GM04503 (cell line): ENCODE measurements around the gene FDXACB1.
A peak's percentile ranks its signal among the peaks of the same experiment; 100 is the strongest.
"Not testable (repeated sequence)": the region's sequence is repeated elsewhere in the genome, so short reads cannot be mapped to it uniquely, and the experiment has no call there.

ENCODE experiments used
- DNase-seq: peaks from one replicate; pipeline ENCODE4 v3.0.0-alpha.2; 2012; ENCODE audit warnings: low read depth

FDXACB1 gene

DNA sequence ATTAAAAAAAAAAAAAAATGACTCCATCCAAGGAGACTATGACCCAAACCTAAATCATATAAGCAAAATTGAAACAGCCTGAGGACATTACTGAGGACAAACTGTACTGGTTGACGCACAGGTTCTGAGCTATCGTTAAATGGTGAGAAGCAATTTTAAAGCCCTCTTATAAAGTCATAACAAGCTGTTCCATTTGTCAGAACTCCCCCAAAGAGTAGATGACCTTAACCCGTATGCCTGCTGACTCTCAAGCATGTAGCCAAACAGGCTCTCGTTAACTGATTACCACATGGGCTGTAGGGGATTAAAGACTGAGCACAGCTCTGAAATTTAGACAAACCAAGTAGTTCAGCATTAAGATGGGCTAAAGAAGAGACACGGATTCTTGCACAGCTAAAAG lies 30.4 kb upstream of the FDXACB1 start:
- no peak for DNase-seq

DNA sequence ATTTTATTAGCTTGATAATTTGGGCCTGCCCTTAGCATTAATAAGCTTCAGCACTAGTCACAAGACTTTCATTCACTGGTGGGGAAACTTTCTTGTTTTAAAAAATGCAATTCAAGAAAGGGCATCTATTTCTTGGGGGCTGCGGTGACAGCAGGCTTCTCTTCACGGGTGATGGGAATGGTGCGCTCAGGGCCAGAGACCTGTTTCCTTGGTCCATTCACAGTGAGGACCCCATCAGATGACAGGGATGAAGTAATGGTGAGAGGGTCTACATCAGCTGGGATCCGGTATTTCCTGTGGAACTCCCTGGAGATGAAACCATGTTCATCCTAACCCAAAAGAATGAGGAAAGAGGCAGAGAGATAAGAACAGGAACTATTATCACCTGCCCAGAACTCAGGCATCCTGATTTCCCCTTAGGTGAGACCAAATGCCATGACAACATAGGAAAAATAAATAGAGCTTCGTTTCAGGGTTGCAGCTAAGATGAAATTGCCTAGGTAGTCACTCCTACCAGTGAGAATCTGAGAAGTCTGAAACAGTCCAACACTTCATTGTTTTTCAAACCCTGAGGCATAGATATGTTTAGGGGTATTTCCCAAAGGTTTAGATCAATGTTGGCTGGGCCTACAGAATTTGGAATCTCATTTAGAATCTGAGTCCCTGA lies 29.8 kb upstream of the FDXACB1 start:
- no peak for DNase-seq

DNA sequence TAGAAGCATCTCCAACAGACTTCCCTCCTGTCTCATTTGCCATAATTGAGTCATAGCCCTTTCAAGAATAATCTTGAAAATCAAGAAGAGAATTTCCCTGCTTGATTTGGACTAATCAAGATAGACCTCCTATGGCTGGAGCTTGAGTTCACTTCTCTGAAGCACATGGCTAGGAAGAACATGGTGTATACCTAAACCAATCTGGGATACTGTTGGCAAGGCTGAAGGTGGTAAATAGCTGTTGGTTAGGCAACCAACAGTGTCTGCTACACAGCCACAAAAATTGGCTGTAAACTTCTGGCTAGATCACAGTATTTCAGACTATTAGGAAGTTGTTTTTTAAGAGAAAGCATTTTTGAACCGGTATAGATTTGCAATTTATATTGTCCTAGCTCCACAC lies 27.7 kb upstream of the FDXACB1 start:
- DNase-seq = no peak

DNA sequence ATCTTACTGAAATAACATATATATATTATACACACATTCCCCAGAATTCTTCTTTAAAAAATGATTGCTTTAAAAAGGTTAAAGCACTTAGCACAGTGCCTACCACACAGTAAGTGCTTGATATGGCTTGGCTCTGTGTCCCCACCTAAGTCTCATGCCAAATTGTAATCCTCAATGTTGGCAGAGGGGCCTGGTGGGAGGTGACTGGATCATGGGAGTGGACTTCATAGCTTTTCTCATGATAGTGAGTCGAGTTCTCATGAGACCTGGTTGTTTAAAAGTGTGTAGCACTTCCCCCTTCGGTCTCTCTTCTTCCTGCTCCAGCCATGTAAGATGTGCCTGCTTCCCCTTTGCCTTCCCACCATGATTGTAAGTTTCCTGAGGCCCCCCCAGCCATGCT lies 26.4 kb upstream of the FDXACB1 start:
- no peak for DNase-seq

DNA sequence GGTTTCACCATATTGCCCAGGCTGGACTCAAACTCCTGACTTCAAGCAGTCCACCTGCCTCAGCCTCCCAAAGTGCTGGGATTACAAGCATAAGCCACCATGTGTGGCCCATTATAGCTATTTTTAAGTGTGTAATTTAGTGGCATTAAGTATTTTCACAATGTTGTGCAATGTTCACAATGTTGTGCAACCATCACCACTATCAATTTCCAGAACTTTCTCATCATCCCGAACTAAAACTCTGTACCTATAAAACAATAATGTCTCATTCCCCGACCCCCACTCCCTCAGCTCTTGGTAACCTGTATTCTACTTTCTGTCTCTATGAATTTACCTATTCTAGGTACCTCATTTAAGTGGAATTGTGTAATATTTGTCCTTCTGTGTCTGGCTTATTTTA lies 7.9 kb upstream of the FDXACB1 start:
- no peak for DNase-seq

DNA sequence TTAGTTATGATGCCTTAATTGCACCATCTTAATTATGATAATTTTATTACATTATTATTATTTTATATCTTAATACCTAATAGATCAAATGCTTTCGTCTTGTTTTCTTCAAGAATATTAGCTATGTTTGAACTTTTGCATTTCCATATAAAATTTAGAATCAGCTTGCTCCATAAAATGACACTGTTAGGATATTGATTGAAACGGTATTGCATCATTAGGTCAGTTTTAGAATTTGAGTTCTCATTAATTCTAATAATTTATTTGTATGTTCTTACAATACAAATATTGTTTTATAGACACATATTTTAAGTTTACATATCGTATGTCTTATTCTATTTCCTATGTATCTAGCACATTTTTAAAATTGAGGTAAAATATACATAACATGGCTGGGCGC lies 7.1 kb upstream of the FDXACB1 start:
- no peak for DNase-seq

DNA sequence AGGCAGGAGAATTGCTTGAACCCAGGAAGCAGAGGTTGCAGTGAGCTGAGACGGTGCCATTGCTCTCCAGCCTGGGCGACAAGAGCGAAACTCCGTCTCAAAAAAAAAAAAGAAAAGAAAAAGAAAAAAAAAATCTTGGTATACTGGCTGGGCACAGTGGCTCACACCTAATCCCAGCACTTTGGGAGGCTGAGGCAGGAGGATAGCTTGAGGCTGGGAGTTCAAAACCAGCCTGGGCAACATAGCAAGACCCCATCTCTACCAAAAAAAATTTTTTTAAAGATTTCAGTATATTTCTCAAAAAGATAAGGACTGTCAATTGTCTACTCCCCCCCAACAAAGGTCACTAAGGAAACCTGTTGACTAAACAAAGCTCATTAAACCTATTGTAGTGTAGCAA lies 6.1 kb upstream of the FDXACB1 start:
- DNase-seq = not testable (repeated sequence)

DNA sequence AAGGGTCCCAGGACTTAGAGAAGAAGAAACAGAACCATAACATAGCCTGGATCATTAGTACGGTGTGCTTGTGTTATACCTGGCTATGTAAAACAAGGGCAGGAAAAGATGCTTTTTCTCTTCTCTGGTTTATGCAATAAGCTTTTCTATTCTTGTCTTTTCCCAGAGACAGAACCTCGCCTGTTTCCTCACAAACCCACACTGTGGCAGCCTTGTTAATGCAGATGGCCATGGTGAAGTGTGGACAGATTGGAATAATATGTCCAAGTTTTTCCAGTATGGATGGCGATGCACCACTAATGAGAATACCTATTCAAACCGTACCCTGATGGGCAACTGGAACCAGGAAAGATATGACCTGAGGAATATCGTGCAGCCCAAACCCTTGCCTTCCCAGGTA lies 3.2 kb upstream of the FDXACB1 start:
- no peak for DNase-seq

DNA sequence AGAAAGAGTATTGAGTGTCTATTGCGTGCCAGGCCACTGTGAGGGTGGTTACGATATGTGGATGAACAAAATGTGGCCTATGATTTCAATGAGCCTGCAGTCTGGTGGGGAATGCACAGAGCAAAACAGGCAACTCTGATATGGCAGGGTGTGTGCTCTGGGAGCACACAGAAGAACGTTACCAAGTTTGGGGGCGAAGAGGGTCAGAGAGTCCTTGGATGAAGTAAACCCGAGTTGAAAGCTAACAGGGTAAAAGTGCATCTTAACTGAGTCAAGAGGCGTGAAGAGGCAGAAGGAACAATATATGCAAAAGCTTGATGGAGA lies 634 bp upstream of the FDXACB1 start:
- DNase-seq = no peak

DNA sequence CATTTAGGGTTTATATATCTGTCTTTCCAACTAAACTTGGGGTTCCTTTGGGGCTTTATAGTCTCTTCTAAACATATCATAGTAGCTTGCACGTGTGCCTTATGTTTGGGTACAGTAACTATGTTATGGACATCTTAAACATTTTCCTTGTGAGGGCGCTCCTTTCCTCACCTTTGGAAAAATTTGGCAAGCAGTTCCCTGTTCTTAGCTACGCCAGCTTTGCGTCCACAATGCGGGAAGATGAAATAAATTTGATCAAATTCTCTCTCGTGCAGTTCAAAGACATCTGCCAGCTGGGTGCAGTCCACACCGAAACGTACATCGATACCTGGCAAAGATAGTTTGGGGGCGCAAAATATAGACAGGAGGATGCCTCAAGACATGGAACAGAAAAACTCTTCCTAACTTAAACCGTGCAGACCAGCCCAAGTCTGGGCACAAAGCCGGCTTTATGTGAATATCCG lies 548 bp downstream of the FDXACB1 start:
- no peak for DNase-seq

DNA sequence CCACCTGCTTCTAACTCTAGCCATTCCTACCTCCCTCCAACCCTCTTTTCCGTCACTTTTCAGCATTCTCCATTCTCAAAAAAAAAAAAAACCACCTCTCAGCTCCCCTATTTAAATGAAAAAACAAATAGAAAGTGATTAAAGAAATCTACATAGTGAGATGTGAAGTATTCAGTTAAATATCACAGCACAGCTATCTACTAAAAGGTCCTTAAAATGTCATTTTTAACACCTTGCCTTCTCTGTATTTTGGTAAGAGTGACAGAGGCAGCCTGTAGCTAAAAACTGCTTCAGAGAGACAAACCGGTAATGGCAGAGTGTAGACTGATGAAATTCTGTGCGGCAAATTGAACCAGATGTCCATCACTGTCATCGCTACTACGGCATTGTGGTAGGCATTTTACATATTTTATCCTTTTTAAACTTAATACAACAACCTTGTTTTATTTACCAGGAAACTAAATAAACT lies 7.2 kb downstream of the FDXACB1 start:
- DNase-seq = no peak

DNA sequence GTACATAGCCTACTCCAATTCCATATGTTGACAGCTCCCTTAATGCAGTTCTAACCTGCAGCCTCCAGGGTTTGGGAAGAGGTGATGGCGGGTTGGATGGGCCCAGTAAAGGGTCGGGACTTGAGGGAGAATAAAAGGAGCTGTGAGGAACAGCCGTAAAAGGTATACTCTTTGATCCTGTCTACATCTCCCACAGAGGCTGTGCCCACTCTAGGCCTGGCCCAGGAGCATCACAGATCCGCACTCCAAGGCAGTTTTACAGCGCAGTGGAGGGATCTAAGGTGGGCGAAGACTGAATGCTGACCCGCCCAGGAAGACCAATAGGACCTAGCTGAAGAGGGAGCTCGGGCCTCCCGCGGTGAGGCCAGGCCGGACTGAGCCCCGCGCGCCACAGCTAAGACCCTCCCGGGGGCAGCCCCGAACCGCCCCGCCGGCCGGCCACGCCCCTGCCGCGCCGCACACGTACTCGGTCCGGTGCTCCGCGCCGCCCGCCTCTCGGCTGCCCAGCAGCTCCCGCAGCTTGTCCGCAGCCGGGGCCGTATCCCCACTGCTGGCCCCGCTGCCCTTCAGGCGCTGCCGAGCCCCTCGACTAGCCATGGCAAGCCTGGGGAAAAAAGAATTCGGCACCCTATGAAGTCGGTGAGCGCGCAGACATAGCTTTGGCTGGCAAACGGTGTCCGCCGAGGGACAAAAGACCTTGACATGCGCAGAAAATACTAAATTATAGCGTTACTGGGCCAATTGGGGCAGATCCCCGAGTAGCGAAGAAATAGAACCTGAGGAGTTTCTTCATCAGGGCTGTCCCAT lies 7.9 kb downstream of the FDXACB1 start, which contains the start of gene ALG9:
TSS of gene ALG9 (minus strand) at position 696 of the 807 bp plus-strand sequence. CDS start at position 597, 99 bp downstream.
- DNase-seq = peak; percentile 50

DNA sequence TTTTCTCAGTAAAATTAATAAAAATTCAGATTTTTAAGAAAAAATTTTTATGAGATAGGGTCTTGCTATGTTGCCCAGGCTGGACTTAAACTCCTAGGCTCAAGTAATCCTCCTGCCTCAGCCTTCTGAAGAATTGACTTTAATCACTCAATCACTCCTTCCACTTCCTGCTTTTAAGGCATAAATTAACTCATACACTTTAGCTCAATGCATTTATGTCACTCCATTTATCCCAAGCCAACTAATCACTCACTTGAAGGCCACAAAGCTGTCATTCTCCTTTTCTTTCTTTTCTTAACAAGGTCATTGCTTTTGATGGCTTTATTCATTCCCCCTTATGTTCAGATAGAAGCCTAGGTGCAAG lies 8.5 kb downstream of the FDXACB1 start:
- DNase-seq = no peak

DNA sequence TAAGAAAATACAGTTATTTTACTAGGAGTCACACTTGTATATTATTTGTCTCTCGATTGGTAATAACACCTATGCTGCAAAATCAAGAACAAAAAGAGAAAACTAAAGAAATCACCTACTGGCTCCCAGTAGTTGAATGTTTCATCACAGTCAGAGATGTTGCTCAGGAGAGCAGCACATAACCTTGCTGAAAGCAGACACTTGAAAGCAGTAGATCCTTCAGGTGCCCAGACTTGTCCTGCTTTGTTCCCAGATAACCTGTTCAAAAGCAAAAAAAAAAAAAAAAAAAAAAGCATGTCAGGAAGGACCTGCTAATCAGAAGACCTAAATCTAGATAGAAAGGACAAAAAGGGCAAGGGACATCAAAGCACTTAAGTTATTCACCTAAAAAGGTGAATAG lies 8.9 kb downstream of the FDXACB1 start:
- DNase-seq = no peak

DNA sequence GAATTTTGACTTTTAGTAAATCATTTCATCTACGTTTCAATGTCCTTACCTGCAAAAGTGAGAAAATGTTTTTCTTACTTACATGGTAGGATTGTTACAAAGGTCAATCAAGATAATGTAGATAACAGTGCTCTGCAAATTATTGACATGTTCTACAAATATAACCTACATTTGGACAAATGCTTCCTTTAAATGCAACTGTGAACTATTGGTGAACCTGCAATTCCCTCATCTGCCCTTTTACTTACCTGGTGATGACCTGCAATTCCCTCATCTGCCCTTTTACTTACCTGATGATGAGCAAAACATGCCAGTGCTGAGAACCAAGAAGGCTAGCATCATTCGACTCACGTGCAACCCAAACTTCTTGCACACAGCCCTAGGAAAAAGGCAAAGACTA lies 18.7 kb downstream of the FDXACB1 start:
- no peak for DNase-seq

DNA sequence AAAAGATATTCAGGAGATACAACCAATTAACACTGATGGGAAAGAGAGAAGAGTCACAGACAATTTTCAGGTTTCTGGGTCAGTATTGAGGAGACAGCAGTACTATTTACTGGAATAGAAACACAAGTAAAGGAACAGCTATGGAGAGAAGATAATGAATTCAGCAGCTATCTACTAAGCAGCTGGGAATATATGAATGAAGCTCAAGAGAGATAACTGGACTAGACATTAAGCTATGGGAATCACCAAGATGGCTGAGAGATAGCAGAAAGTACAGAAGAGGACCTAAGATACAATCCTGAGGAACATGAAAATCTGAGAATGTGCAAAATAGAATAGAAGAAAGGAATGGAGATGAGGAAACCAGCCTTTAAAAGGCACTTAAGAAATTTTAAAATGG lies 23.5 kb downstream of the FDXACB1 start:
- DNase-seq = no peak

DNA sequence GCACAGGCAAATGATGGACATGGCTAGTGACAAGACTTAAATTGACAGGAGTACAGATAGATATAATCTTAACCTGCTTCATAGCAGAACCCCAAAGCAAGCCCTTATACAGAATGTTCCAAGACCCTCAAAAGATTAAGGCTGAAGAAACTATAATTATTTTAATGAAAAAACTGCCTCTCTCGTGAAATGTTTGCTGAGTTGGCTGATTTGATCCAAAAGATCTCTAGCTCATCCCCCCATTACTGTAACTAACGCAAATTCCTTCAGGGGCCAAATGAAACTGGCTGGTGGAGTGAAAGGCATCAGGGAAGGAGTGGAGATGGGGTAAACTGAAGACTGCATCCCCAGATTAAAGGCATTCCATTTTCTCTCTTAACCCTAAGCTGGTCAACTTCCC lies 26.9 kb downstream of the FDXACB1 start:
- no peak for DNase-seq

DNA sequence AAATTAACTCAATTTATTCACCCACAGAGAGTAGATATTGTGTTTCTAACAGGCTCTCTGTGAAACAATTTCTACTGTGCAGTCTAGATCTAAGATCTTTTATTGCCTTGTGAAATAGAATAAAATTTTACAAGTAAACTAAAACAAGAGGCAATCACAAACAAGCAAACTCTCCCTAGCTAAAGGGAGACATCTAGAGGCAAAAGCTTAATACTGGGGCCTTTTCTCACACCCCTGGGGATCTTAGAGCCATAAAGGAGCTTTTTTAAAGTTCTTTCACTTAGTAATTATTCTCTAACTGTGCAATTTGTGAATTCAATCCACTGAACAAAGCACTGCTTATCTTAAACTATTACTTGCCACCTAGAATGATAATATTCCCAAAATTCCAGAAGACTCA lies 27.3 kb downstream of the FDXACB1 start:
- no peak for DNase-seq

DNA sequence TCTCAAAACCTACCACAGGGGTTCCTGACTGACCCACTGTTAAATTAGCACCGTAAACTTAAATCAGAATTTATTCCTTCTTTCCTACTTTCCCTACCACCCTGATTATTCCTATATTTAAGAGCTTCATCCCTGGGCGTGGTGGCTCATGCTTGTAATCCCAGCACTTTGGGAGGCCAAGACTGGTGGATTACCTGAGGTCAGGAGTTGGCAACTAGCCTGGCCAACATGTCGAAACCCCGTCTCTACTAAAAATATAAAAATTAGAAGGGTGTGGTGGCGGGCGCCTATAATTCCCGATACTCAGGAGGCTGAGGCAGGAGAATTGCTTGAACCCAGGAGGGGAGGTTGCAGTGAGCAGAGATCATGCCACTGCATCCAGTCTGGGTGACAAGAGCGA lies 27.9 kb downstream of the FDXACB1 start:
- DNase-seq = no peak

DNA sequence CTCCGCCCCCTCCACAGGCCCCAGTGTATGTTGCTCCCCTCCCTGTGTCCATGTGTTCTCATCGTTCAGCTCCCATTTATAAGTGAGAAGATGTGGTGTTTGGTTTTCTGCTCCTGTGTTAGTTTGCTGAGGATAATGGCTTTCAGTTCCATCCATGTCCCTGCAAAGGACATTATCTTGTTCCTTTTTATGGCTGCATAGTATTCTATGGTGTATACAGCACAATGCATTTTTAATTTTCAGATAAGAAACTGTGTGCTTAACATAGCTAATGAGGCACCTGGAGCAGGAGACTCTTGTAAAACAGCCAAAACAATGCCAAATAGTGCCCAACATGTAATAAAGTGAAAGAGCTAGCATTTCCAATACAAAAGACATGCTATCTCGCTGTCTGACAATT lies 29.3 kb downstream of the FDXACB1 start:
- DNase-seq = no peak

DNA sequence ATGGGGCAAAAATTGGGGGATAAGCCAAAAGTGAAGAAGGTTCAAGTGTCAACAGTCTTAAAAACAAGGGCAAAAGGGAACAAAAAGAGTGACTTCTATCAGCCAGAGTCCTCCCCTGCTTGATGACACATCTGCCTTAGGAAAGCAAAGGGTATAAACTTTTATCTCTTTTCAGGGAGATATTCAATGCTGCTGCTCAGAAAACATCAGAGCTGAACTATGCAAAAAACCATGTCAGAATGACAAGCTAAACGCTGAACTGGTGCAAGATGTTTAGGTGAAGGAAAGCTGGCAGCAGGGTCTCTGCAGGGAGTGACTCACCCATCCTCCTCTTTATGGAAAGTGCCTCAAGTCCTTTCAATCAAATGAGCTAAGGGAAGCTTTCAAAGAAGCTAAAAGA lies 32.3 kb downstream of the FDXACB1 start:
- peak; percentile 47 for DNase-seq

DNA sequence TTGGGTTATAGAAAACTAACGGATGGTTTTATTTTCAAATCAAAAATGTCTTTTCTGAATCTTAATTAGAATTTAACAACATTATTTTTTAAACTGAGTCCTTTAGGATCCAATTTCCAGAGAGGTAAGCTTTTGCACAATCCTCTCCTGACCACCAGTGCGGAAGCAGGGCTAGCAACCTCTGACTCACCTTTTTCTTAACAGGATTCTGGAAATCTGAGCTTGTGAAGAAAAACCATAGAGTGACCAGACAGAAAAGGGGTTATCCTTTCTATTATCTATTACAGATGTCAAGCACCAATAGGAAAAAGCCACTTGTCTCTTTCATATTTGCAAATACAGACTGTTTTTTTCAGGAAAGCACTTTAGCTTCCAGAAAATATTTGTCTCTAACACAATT lies 32.9 kb downstream of the FDXACB1 start:
- no peak for DNase-seq

DNA sequence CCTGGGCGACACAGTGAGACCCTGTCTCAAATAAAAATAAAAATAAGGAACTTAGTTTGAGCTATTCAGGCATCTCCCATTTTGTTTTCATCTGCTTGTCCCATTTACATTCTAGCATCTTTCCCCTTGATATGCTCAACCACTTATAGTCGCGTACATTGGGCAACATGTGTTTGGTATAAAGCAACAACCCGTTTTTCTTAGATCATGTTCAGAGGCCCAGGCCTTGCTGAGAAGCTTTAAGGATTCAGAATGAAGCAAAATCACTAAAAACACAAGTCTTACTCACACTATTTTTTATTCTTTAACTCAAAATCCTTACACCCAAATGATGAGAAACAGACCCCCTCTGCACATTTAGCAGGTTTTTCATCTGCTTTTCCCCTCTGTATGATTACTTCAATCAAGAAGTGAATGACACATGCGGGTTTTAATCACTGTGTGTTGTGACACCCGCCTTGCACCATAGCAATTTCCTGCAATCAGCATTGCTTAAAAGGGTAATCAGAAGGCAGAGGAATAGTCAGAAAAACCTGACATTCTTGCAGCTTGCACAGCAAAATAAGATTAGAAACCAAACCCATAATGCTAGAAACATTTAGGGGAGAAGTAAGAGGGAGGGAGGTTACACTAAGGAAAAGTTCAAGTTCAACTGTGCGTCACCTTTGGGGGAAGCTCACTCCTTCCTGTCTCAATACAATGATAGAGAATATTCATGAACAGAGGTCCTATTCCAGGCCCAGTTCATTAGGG lies 33.5 kb downstream of the FDXACB1 start:
- DNase-seq = no peak
